Astrocyte (in vitro differentiated cells and primary cell): ENCODE data around the gene DBI.

Source experiments
- CTCF ChIP-seq: IDR thresholded peaks from 2 replicates; pipeline ENCODE4 v1.5.1; 2011; ENCODE audit warnings: low read depth, mild to moderate bottlenecking, inconsistent platforms, low read length, moderate library complexity; ENCODE audit not compliant: insufficient read depth
- EZH2 ChIP-seq: IDR thresholded peaks from 2 replicates; pipeline ENCODE4 v1.6.1; 2012; ENCODE audit warnings: mild to moderate bottlenecking, low read length, inconsistent platforms; ENCODE audit not compliant: insufficient read depth

- TF ChIP-seq CTCF (no peak), EZH2 (no peak)
Observed at GRCh38 chr2:119421304-119421703, 54.5 kb downstream of the DBI start.
